HepG2 (cell line): Measurements from ENCODE around the gene C14orf119. TPM values are rescaled to one million over a fixed set of nuclear protein-coding genes. Genes with fewer than 3 reads are reported as not detected.

Source experiments
- DNMT3B ChIP-seq: conservative IDR thresholded peaks from 2 replicates; pipeline ENCODE4 v1.6.1; 2016; ENCODE audit warnings: missing biosample characterization, control low read depth
- HDAC2 ChIP-seq: sonication (generic); formaldehyde crosslinking; IDR thresholded peaks from 2 replicates; pipeline ENCODE4 v1.4.0; 2020; ENCODE audit warnings: missing genetic modification reagents
- MYNN ChIP-seq: sonication (generic); formaldehyde crosslinking; IDR thresholded peaks from 2 replicates; pipeline ENCODE4 v1.4.0; 2020; ENCODE audit warnings: mild to moderate bottlenecking, low read depth, missing genetic modification reagents
- PHF21A ChIP-seq: sonication (generic); formaldehyde crosslinking; IDR thresholded peaks from 2 replicates; pipeline ENCODE4 v1.5.0; 2020; ENCODE audit warnings: mild to moderate bottlenecking, missing genetic modification reagents
- POLR2AphosphoS5 ChIP-seq: IDR thresholded peaks from 2 replicates; pipeline ENCODE4 v1.6.1; 2012; ENCODE audit warnings: low read depth, low read length
- REXO4 ChIP-seq: sonication (generic); formaldehyde crosslinking; IDR thresholded peaks from 2 replicates; pipeline ENCODE4 v1.8.0; 2022; ENCODE audit warnings: missing genetic modification reagents, mild to moderate bottlenecking, borderline replicate concordance
- WIZ ChIP-seq: sonication (generic); formaldehyde crosslinking; IDR thresholded peaks from 2 replicates; pipeline ENCODE4 v1.5.1; 2020; ENCODE audit warnings: mild to moderate bottlenecking, missing genetic modification reagents
- ZFP37 ChIP-seq: sonication (generic); formaldehyde crosslinking; IDR thresholded peaks from 2 replicates; pipeline ENCODE4 v1.4.0; 2020; ENCODE audit warnings: missing genetic modification reagents, borderline replicate concordance
- ZNF34 ChIP-seq: sonication (generic); formaldehyde crosslinking; IDR thresholded peaks from 2 replicates; pipeline ENCODE4 v1.4.0; 2020; ENCODE audit warnings: mild to moderate bottlenecking, missing genetic modification reagents, borderline replicate concordance
- polyA plus RNA-seq, 8 experiments: library from polyadenylated mRNA; depleted of rRNA in 3 of 8; stranded (reverse) in 7 of 8; unstranded in 1 of 8; fragments of >200 nt; fragmentation: Illumina TruSeq in 4 of 8; extraction: Trizol in 4 of 8; gene quantifications; 2 replicates each; pipeline versions ENCODE4 v1.2.1 to v1.2.3, GENCODE V29; 2011 to 2016; ENCODE audit warnings: low read depth in 4 of 8, missing spikeins in 1 of 8, mixed read lengths in 1 of 8; ENCODE audit not compliant: insufficient read depth in 1 of 8
- total RNA-seq, 5 experiments: library from RNA; depleted of rRNA; stranded (reverse); fragments of >200 nt; fragmentation: Illumina TruSeq; extraction: Trizol; gene quantifications; 2 replicates each; pipeline ENCODE4 v1.2.3, GENCODE V29; 2016; ENCODE audit warnings: low read depth in 1 of 5
- TF ChIP-seq, protein P1 (sequence below): sonication (generic); formaldehyde crosslinking; conservative IDR thresholded peaks from 2 replicates; pipeline ENCODE4 v1.4.0; 2020; ENCODE audit warnings: missing genetic modification reagents
- TF ChIP-seq, protein P2 (sequence below), 2 experiments: sonication (generic) in 1 of 2; formaldehyde crosslinking in 1 of 2; IDR thresholded peaks; 2 replicates each; pipeline versions ENCODE4 v1.4.0 to v1.6.1; 2016 to 2020; ENCODE audit warnings: borderline replicate concordance in 1 of 2, low read depth in 1 of 2, mild to moderate bottlenecking in 1 of 2, missing genetic modification reagents in 1 of 2
- TF ChIP-seq, protein P3 (sequence below): sonication (generic); formaldehyde crosslinking; IDR thresholded peaks from 2 replicates; pipeline ENCODE4 v1.4.0; 2020; ENCODE audit warnings: mild to moderate bottlenecking, missing genetic modification reagents
- TF ChIP-seq, protein P4 (sequence below): sonication (generic); formaldehyde crosslinking; IDR thresholded peaks from 2 replicates; pipeline ENCODE4 v1.4.0; 2020; ENCODE audit warnings: missing genetic modification reagents
- TF ChIP-seq, protein P5 (sequence below): sonication (generic); formaldehyde crosslinking; IDR thresholded peaks from 2 replicates; pipeline ENCODE4 v1.5.1; 2020; ENCODE audit warnings: mild to moderate bottlenecking, missing genetic modification reagents

C14orf119 gene
- total and polyA plus RNA-seq, 2 of the 13 experiments (the other 11 are each of a cell fraction or from before 2014, with no cell fraction given) = 117 to 206 TPM

DNA sequence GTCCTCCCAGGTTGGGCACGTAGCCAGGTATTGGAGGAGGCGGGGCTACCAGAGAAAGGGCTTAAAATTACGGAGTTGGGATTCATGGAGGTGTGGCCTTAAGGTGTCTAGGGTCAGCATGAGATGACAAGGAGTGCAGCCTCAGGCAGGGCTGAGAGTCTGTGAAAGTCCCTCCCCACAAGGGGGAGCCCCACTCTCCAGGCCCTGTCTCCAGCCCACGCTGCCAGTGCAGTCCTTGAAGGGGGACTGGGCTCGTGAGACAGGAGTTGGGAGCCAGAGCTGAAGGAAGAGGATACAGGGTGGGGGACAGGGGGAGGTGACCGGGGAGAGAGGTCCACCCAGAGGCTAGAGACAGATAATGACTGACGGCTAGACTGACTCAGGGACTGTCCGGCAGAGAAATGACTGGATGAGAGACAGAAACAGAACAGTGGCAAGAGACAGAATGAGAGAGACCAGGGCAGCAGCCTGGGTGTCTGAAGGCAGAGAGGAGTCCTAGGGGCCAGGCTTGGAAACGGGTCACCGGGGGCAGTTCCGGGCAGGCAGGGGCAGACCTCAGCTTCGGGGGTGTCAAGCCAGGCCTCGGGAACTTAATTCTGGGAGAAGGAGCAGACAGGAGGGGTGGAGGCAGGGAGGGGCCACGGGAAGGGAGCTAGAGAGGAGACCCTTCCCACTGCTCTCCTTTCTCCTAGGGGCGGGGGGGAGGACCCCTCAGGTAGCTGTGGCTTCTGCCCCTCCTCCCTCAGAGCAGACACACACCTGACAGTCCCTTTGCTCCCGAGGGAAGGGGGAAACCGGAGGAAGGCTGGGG is 39.0 kb upstream of the C14orf119 start (continued):
- TF ChIP-seq, protein P1, sequence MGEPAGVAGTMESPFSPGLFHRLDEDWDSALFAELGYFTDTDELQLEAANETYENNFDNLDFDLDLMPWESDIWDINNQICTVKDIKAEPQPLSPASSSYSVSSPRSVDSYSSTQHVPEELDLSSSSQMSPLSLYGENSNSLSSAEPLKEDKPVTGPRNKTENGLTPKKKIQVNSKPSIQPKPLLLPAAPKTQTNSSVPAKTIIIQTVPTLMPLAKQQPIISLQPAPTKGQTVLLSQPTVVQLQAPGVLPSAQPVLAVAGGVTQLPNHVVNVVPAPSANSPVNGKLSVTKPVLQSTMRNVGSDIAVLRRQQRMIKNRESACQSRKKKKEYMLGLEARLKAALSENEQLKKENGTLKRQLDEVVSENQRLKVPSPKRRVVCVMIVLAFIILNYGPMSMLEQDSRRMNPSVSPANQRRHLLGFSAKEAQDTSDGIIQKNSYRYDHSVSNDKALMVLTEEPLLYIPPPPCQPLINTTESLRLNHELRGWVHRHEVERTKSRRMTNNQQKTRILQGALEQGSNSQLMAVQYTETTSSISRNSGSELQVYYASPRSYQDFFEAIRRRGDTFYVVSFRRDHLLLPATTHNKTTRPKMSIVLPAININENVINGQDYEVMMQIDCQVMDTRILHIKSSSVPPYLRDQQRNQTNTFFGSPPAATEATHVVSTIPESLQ (CRISPR knock-in tag) = no peak
- TF ChIP-seq, protein P2, sequence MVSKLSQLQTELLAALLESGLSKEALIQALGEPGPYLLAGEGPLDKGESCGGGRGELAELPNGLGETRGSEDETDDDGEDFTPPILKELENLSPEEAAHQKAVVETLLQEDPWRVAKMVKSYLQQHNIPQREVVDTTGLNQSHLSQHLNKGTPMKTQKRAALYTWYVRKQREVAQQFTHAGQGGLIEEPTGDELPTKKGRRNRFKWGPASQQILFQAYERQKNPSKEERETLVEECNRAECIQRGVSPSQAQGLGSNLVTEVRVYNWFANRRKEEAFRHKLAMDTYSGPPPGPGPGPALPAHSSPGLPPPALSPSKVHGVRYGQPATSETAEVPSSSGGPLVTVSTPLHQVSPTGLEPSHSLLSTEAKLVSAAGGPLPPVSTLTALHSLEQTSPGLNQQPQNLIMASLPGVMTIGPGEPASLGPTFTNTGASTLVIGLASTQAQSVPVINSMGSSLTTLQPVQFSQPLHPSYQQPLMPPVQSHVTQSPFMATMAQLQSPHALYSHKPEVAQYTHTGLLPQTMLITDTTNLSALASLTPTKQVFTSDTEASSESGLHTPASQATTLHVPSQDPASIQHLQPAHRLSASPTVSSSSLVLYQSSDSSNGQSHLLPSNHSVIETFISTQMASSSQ (IDR thresholded peaks at IDR 0.05; ENCODE audit: low read depth) = no peak
- TF ChIP-seq, protein P2 (CRISPR knock-in tag; IDR thresholded peaks at IDR 0.05; ENCODE audit: borderline replicate concordance) = no peak; the same call in 1 of the 2 replicates
- TF ChIP-seq, protein P3, sequence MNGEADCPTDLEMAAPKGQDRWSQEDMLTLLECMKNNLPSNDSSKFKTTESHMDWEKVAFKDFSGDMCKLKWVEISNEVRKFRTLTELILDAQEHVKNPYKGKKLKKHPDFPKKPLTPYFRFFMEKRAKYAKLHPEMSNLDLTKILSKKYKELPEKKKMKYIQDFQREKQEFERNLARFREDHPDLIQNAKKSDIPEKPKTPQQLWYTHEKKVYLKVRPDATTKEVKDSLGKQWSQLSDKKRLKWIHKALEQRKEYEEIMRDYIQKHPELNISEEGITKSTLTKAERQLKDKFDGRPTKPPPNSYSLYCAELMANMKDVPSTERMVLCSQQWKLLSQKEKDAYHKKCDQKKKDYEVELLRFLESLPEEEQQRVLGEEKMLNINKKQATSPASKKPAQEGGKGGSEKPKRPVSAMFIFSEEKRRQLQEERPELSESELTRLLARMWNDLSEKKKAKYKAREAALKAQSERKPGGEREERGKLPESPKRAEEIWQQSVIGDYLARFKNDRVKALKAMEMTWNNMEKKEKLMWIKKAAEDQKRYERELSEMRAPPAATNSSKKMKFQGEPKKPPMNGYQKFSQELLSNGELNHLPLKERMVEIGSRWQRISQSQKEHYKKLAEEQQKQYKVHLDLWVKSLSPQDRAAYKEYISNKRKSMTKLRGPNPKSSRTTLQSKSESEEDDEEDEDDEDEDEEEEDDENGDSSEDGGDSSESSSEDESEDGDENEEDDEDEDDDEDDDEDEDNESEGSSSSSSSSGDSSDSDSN (CRISPR knock-in tag) = peak; percentile 80
- peak; percentile 82 for TF ChIP-seq HDAC2 (CRISPR knock-in tag)
- 0 out of 2 replicates have a peak, but pooled peaks have one; percentile 46 for TF ChIP-seq MYNN (CRISPR knock-in tag)
- TF ChIP-seq DNMT3B = no peak; the same call in 1 of the 2 replicates
- TF ChIP-seq, protein P4, sequence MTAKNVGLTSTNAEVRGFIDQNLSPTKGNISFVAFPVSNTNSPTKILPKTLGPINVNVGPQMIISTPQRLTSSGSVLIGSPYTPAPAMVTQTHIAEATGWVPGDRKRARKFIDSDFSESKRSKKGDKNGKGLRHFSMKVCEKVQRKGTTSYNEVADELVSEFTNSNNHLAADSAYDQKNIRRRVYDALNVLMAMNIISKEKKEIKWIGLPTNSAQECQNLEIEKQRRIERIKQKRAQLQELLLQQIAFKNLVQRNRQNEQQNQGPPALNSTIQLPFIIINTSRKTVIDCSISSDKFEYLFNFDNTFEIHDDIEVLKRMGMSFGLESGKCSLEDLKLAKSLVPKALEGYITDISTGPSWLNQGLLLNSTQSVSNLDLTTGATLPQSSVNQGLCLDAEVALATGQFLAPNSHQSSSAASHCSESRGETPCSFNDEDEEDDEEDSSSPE (CRISPR knock-in tag) = 0 out of 2 replicates have a peak, but pooled peaks have one; percentile 40
- no peak for TF ChIP-seq WIZ (CRISPR knock-in tag)
- TF ChIP-seq, protein P5, sequence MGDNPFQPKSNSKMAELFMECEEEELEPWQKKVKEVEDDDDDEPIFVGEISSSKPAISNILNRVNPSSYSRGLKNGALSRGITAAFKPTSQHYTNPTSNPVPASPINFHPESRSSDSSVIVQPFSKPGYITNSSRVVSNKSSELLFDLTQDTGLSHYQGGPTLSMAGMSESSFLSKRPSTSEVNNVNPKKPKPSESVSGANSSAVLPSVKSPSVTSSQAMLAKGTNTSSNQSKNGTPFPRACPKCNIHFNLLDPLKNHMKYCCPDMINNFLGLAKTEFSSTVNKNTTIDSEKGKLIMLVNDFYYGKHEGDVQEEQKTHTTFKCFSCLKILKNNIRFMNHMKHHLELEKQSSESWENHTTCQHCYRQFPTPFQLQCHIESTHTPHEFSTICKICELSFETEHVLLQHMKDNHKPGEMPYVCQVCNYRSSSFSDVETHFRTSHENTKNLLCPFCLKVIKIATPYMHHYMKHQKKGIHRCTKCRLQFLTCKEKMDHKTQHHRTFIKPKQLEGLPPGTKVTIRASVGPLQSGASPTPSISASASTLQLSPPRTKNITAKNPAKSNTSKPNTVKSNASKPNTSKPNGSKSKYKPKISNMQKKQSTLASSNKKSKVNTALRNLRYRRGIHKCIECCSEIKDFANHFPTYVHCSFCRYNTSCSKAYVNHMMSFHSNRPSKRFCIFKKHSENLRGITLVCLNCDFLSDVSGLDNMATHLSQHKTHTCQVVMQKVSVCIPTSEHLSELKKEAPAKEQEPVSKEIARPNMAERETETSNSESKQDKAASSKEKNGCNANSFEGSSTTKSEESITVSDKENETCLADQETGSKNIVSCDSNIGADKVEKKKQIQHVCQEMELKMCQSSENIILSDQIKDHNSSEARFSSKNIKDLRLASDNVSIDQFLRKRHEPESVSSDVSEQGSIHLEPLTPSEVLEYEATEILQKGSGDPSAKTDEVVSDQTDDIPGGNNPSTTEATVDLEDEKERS (CRISPR knock-in tag) = 0 out of 2 replicates have a peak, but pooled peaks have one; percentile 13
- no peak for TF ChIP-seq ZFP37 (CRISPR knock-in tag)
- TF ChIP-seq ZNF34 = no peak; the same call in 1 of the 2 replicates
- no peak for TF ChIP-seq REXO4 (CRISPR knock-in tag)
- TF ChIP-seq PHF21A (CRISPR knock-in tag) = no peak
- no peak for TF ChIP-seq POLR2AphosphoS5
